Activated CD8-positive, alpha-beta memory T cell treated with anti-CD3 and anti-CD28 coated beads, Interleukin-2, amount 10 ng/mL, durations not matched to agents 7 days and 5 days (primary cell): ENCODE results near the gene C1orf141. TPM values are rescaled to one million over a fixed set of nuclear protein-coding genes. Genes with fewer than 3 reads are reported as not detected.

Experiments
- total RNA-seq, 2 experiments: library from RNA; stranded (reverse); gene quantifications; one replicate each; pipeline ENCODE4 v1.2.3, GENCODE V29; 2021

C1orf141 gene
- total RNA-seq, 2 experiments from 2014 or later: not detected

Other genes with a start within 250 kb of the C1orf141 start
- 1 to 10 TPM in 1 of 2 experiments, under 1 TPM in 1; 0.80 to 3.7 TPM for gene DNAI4, start 210.1 kb downstream of the C1orf141 start, total RNA-seq
- gene MIER1, start 210.0 kb downstream of the C1orf141 start, total RNA-seq: 10 to 100 TPM; 51.3 to 51.5 TPM
- gene SLC35D1, start 80.8 kb downstream of the C1orf141 start, total RNA-seq: 10 to 100 TPM in 1 of 2 experiments, 1 to 10 TPM in 1; 9.1 to 15.2 TPM
- gene IL23R, start 31.5 kb upstream of the C1orf141 start, total RNA-seq: 1 to 10 TPM in 1 of 2 experiments, under 1 TPM in 1; 0.53 to 2.2 TPM
- 10 to 100 TPM; 23.8 to 54.0 TPM for gene IL12RB2, start 172.9 kb upstream of the C1orf141 start, total RNA-seq